ENCODE measurements around the gene PCED1B.
"Not testable (repeated sequence)": the region's sequence is repeated elsewhere in the genome, so short reads cannot be mapped to it uniquely, and the experiment has no call there.

Gene PCED1B

GRCh38 chr12:47160316-47161244 lies 81.2 kb downstream of the PCED1B start:
- in situ Hi-C loops (cut with MboI; ENCODE audit: low sequenced_read_pairs), result no loop called here

DNA sequence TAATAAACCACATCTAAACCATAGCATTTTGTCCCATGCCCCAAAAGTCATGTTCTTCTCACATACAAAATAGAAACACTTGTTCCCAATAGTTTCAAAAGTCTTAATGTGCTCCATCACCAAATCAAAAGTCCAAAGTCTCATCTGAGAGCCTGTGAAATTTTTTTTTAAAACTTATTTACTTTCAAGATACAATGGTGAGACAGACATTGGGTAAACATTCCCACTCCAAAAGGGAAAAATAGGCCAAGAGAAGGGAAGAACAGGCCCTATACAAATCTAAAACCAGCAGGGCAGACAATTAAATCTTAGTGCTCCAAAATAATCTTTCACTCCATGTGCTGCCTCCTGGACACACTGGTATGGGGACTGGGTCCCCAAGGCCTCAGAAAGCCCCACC lies 84.7 kb downstream of the PCED1B start:
- in situ Hi-C loops (cut with MboI; ENCODE audit: low sequenced_read_pairs), result no loop called here

- in situ Hi-C loops (cut with MboI; ENCODE audit: low sequenced_read_pairs), result no loop called here
These were observed 85.5 kb downstream of the PCED1B start for GRCh38 chr12:47164724-47165439.

- in situ Hi-C loops (cut with MboI; ENCODE audit: low sequenced_read_pairs), result no loop called here
These were observed 86.5 kb downstream of the PCED1B start for GRCh38 chr12:47165934-47166333.

DNA sequence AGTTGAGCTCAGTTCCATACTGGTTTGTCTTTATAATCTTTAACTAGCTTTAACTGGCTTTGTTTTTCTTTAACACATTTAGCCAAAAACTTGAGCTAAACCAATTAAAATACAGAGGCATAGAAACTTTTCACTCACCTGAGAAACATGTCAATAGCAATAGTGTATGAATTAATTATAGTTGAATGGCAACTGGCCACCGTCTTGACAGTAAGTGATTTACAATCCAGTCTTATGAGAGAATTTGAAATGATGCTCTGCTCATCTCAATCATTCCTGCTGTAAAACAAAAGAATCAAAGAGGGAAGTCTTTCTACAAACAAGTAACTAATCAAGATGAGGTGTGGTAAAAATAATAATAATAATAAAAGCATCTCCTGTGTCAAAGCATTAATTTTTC lies 86.9 kb downstream of the PCED1B start:
- in situ Hi-C loops (cut with MboI; ENCODE audit: low sequenced_read_pairs), result no loop called here

- in situ Hi-C loops (cut with MboI; ENCODE audit: low sequenced_read_pairs), result not testable (repeated sequence)
These were observed 90.9 kb downstream of the PCED1B start for GRCh38 chr12:47170281-47170680.

DNA sequence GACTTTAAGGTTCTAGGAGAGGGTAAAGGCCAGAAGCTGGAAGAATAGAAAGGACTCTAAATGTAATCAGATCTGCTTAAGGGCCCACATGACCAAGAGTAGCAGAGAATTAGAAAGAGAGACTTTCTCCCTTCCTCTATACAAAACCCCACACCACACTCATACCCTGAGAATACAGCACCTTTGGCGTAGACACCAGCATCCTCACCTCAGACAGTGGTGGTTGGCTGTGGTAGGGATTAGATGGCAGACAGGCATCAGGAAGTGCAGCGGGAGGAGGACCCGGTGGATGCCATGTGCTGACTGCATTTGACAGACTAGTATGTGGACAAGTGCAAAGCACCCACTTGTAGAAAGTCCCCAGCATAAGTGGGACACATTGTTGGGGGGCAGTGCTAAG lies 98.6 kb downstream of the PCED1B start:
- in situ Hi-C loops (cut with MboI; ENCODE audit: low sequenced_read_pairs), result no loop called here

DNA sequence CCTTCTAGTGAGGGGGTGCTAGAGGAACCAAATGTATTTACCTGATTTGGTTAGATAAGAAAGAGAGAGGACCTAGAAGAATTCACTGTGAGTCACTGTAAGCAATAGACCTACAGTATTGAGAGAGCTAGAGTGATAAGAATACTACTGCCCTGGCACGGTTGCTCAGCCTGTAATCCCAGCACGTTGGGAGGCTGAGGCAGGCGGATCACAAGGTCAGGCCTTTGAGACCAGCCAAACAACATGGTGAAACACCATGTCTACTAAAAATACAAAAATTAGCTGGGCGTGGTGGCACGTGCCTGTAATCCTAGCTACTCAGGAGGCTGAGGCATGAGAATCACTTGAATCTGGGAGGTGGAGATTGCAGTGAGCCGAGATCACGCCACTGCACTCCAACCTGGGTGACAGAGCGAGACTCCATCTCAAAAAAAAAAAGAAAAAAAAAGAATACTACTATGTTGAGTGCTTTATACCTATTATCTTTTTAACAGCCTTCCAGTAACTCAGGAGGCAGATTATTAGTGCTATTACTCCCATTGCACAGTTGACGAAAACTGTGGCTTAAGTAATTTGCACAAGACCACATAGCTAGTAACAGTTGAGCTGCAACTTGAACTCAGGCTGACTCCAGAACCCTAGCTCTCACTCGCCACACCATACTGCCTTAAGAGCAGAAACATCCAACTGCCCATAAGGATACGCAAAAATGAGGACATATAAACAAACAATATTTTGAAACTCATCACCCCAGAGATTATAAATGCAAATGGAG lies 102.9 kb downstream of the PCED1B start:
- in situ Hi-C loops (cut with MboI; ENCODE audit: low sequenced_read_pairs), result not testable (repeated sequence)

DNA sequence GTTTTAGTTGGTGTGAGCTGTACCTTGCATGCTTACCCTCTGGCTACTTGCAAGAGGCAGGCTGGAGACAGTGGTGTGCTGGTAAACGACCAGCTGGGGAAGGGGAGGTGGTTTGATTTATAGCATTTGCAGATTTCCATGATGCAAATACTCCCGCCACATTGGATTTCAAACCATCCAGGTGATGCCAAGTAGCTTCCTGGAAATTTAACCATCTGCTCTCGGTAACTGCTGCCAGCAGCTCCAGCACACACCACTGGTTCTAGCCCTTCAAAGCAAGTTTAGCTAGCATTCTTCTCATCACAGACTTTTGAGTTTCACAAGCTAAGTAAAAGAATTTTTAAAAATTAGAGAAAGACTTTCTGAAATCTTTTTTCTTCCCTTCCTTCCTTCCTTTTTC lies 104.8 kb downstream of the PCED1B start:
- in situ Hi-C loops (cut with MboI; ENCODE audit: low sequenced_read_pairs), result no loop called here

DNA sequence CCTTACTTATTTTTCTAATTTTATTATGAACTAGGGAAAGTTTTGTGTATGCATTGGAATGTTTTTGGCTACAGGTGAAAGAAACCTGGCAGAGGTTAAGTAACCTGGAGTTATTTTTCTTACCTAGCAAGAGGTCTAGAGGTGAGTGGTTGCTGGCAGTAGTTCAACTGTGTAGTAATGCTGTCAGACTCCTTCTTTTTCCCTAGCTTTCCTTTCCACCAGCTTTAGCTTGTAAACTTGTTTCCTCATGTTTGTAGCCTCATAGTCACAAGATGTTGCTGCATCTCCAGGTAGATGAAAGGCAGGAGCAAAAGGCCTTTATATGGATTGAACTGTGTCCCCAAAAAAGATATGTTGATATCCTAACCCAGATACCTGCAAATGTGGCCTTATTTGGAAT lies 105.4 kb downstream of the PCED1B start:
- in situ Hi-C loops (cut with MboI; ENCODE audit: low sequenced_read_pairs), result no loop called here

DNA sequence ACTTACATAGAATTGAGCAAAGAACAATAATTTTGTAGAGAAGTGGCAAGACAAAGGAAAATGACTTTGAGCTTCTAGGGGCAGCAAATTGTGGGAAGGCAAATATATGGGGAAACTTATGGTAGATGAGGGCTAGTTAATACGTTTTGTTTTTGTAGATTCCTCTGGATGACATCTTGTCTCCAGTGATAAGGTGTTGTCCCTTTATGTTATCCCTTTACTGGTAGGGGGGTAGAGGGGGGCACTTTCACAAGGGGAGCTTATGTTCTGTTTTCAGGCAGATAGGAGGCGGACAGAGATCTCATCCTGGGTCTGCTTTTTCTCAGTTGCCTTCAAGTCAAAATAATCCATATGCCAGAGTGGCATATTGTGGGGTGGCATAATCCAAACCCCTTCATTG lies 106.8 kb downstream of the PCED1B start:
- in situ Hi-C loops (cut with MboI; ENCODE audit: low sequenced_read_pairs), result no loop called here

- in situ Hi-C loops (cut with MboI; ENCODE audit: low sequenced_read_pairs), result no loop called here
These were observed 109.4 kb downstream of the PCED1B start for GRCh38 chr12:47188576-47189441.

DNA sequence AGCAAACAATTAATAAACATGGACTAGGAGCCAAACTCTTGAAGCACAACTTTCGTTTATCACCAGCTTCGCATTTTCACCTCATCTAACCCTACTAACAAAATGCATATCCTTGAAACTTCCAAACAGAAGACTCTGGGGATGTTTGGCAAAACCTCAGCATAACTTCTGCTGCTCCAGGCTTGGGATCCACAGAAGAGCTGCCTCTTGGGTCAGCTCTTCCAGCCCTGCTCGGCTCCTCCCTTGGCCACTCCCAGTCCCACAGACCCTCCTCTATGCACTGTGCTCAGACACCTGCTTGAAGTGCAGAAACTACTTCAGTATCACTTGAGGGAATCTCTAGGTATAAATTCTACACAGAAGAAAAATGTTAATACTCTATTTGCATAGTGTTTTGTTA lies 110.3 kb downstream of the PCED1B start:
- in situ Hi-C loops (cut with MboI; ENCODE audit: low sequenced_read_pairs), result no loop called here

DNA sequence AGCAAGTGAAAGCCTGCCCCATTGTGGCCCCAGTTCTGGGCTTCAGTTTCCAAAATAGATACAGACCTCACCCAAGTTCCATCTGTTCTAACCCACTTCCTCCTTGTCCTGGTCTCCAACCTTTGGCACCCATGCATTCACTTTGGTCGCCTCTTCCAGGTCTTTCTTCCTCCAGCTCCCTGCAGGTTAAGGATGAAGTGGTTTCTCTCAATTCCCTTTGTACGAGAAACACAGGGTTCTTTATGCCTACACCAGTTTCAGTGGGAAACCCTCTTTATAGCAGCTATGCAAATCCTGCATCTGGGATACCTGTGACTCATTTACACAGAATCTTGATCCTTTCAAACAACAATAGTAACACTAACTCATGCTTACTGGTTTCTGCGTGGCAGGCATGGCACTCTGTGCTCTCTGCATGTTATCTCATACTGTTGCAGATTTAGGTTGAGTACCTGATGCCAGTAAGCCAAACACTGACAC lies 110.9 kb downstream of the PCED1B start:
- in situ Hi-C loops (cut with MboI; ENCODE audit: low sequenced_read_pairs), result no loop called here

GRCh38 chr12:47190905-47191304 lies 111.5 kb downstream of the PCED1B start:
- in situ Hi-C loops (cut with MboI; ENCODE audit: low sequenced_read_pairs), result no loop called here

GRCh38 chr12:47192051-47192450 lies 112.6 kb downstream of the PCED1B start:
- in situ Hi-C loops (cut with MboI; ENCODE audit: low sequenced_read_pairs), result no loop called here

DNA sequence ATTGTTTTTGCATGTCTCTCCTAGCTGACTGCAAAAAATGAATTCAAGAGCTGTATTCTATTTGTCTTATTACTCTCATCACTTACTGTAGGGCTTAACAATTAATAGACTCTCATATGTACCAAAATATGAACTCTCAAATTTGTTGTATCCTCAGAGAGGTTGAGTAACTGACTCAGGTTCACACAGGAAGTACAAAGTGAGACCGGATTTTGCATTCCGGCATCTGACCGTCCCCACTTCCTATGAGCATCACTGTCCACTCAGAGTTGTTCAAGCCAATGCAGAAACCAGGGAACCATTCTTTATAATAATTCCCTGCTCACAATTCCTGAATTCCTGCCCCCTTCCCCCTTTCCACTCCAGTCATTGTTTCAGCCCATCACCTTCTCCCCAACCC lies 113.6 kb downstream of the PCED1B start:
- in situ Hi-C loops (cut with MboI; ENCODE audit: low sequenced_read_pairs), result no loop called here

- in situ Hi-C loops (cut with MboI; ENCODE audit: low sequenced_read_pairs), result no loop called here
These were observed 115.1 kb downstream of the PCED1B start for GRCh38 chr12:47194501-47194900.

- in situ Hi-C loops (cut with MboI; ENCODE audit: low sequenced_read_pairs), result no loop called here
These were observed 121.0 kb downstream of the PCED1B start for GRCh38 chr12:47200446-47200845.

GRCh38 chr12:47201190-47201589 lies 121.8 kb downstream of the PCED1B start:
- in situ Hi-C loops (cut with MboI; ENCODE audit: low sequenced_read_pairs), result not testable (repeated sequence)
